NOMO-1 treated with DMSO at 0.1 percent for 48 hours (cell line): Measurements from ENCODE around the gene C16orf96.
A peak's percentile ranks its signal among the peaks of the same experiment; 100 is the strongest.

Source experiments
- DNase-seq: peaks from one replicate; lab custom pipeline; 2025; ENCODE audit not compliant: unreplicated experiment; lab: John Stamatoyannopoulos, UW

C16orf96 gene

DNA sequence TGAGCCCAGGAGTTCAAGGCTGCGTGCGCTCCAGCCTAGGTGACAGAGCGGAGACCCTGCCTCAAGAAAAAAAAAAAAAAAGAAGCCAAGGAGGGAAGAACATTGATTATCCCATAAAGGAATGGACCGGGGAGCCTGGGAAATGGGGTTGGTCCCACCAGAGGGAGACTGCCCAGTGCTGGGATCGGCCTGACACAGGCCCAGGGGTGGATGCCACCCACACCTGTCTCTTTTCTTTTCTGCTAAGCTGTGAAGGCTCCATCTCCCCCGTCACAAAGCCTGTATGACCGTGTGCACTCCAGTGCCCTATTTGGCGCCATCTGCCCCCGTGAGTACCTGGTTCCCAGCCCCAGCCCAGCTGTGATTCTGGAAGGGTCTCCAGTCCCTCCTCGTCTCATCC, 42.9 kb downstream of the C16orf96 start:
- DNase-seq = no peak

DNA sequence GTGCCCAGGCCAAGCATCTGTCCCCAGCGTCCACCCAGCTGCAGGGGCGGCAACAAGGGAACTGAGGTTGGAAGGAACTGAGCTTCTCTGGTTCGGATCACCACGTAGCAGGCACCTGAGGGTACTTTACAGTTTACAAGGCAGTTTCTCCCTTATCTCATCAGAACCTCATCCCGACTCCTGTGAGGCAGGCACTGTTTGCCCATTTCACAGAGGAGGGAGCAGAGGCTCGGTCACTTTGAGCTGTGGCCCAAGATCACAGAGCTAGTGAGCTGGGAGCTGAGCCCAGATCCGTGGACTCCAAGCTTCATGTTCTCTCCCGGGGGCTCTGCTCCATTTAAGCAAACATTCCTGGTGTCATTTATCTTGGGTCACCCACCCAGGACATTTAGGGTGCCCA, 43.4 kb downstream of the C16orf96 start:
- DNase-seq = no peak

DNA sequence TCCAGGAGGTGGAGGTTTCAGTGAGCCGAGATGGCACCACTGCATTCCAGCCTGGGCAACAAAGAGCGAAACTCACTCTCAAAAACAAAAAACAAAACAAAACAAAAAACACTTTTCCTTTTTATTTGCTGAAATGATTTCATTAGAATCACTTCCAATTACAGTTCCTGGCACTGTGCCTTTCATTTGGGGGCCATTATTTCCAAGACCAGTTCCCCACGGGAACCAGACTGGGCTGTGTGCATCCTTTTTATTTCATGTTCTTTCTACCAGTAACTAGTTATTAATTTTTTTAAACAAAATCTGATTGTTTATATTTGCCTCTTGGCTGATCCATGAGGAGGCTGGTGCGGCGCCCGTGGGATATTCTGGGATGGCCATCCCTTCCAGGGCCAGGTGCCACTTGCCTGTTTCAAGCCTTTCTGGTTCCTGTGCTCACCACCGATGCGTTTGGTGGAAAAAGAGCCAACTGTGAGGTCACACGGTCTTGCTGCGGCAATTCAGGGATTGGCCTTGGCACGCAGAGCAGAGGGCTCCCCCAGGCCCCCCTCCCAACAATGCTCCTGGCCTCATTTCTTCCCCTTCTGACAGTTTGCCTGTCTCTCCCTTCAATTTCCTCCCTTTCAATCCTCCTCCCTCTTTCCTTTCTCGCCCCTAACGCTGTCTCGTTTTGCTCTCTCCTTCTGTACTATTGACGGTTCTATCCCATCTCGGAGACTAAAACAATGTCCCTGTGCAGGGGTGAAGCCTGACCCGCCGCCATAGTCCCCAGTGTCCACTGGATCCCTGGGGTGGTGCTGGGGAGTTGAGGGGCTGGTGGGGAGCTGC, 45.1 kb downstream of the C16orf96 start:
- DNase-seq = no peak

DNA sequence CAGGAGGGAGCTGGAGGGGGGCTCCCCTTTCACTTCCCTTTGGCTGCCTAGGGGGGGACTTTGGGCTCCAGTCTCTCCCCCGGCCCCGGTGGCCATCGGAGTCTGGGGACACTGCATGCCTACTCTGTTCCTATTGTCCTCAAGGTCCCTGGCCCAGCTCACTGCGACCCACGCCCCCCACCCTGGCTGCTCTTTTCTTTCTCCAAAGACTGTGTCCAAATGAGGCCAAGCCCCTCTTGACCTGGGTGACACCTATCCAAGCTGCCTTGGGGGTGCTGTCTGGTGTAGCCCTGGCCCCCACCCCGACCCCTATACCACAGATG, 45.7 kb downstream of the C16orf96 start:
- DNase-seq = no peak

DNA sequence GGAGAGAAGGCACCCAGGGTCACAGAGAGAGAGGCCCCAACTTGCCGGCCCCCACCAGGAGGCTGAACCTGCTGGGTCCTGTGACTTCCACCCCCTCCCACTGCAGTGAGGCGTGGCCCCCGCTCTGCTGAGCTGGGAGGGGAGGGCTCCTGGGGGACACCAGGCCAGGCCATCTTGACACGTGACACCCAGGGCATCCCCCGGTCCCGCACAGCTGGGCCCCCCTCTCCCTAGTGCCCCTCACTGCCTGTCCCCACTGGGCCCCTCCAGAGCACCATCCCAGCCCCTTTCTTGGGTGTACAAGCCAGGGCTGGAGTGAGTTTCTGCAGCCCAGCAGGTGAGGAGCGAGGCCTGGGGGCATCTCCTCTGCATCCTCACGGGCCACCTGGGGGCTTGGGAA, 46.2 kb downstream of the C16orf96 start:
- DNase-seq = no peak

DNA sequence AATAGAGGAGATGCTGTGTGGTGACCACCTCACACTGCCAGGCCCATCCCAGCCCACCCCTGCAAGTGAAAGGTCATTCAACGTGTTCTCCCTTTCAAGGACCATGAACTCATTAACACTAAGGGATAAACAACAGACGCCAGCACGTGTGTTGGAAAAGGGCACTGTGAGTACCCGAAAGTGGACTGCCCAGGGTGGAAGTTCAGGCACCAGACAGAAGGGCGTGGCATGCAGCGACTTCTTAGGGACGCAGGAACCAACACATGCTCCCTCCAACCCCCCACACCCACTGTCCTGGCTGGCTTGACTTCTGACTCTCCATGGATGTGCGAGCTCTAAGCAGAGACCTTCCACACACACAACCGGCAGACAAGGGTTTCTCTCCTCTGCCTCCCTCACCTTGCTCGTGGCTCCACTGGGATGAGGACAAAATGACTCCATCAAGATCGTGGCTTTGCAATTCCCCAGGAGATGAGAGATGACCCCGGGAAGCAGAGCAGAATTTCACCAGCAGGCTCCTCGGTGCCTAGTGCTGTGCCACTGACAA, 47.6 kb downstream of the C16orf96 start:
- DNase-seq = no peak

DNA sequence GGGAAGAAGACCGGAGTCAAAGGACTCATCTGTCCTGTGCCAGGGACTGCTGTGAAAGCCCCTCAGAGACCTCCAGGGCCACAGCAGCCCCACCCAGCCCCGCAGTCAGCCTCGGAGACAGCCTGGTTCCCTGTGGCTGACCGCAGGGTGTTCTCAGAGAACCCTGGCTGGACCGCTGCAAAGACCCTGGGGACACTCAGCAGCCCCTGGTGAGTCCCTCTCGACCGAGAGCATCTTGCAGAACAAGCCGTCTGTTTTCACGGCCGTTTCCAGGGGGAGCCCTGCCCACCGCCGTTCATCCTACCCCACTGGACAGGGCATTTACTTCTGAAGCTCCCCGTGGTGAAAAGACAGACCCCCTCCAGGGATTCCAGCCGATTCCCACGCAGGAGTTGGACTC, 48.3 kb downstream of the C16orf96 start:
- no peak for DNase-seq

DNA sequence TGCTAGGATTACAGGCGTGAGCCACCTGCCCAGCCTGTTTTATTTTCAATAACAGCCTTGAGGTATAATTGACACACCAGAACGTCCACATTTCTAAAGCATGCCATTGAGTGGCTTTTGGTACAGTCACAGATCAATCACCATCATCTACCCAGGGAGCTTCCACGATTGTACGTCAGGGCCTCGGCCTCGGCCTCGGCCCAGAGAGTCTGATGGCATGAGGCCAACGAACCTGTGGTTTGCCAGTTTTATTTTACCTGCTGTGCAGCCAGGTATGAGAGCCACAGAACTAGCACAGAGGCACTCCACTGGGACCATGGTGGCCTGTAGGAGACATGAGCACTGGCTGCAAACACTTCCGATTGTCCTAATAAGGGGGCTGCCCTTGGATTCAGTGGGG, 50.2 kb downstream of the C16orf96 start:
- no peak for DNase-seq

DNA sequence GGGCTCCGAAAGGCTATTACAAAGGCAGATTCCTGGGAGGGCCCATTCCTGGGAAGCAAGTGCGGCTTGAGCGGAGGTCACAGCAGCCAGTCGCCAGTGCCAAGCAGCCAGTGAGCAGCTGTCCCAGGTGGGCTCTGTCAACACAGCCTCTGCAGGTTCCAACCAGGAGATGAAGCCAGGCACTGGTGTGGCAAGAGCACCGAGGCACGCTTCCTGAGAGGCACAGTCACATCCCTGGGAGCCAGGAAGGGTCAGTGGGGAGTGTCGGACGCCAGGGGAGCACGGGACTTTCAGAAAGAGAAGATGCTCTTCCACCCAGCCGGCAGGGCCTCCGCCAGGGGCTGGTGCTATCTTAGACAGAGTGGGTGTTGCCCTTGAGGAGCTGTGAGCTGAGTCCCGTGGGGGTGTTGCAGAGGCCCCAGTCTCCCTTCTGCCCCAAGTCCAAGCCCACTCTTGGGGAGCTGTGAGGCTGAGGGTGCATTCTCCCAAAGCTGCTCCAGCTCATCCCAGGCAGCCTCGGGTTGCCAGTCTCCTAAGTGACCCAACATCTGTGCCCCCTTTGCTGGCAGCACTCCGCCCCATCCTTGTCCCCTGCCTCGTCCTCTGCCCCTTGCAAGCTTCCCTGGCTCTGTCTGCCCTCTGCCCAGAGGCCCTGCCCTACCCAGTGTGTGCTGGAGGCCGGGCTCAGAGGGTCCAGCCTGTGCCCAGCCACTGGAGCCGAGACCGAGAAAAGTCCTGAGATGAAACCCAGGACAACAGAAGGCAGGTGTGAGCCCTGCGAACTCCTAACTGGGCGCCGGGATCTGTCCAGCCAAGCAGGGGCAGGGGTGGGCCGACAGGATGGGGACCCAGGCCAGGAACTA, 51.9 kb downstream of the C16orf96 start:
- no peak for DNase-seq

DNA sequence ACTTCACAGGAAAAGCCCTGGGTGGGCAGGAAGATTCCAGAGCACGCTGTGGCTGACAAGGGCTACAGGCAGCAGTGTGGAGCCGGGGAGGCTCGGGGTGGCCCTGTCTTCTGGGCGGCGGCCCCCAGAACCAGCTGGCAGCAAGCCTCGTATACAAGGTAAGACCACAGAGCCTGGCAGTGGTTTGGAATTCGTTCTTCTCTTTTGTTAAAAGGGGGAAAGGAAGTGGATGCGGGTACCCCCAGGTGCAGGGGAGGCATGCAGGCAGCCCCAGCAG, 52.5 kb downstream of the C16orf96 start:
- DNase-seq = no peak

DNA sequence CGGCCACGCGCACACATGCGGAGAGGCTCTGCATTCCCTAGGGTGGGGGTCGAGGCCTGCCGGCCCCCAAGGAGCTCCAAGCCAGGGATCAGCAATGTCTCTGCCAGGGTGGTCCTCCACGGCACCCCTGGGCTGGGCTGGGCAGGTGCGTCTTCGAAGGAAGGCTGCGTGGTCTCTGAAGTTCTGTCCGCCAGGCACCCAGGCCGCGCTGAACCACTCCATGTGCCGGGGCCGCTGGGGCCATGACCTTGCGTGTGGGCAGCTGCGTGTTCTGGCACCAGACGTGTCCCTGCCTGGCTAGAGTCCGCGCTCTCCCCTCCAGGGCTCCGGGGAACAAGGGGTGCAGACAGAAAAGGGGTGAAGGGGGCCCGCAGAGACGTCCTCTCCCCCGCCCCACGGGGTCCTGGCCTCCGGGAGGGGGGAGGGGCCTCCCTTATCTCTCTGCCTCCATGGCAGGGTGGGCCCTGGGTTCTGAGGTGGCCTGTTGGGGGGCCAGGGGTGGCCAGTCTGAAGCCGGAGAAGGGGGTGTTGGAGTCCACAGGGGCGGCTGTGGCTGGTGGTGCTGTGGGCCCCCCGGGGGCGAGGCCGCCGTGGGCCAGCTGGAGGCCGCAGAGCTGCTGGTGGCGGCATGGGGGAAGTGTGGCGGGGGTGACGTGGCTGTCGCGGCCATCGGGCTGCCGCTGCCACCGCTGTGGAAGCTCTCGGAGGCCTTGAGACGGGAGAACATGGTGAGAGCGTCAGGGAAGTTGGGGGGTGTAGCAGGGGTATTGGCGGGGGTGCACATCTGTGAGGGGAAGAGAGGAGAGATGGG, 53.3 kb downstream of the C16orf96 start:
- no peak for DNase-seq

DNA sequence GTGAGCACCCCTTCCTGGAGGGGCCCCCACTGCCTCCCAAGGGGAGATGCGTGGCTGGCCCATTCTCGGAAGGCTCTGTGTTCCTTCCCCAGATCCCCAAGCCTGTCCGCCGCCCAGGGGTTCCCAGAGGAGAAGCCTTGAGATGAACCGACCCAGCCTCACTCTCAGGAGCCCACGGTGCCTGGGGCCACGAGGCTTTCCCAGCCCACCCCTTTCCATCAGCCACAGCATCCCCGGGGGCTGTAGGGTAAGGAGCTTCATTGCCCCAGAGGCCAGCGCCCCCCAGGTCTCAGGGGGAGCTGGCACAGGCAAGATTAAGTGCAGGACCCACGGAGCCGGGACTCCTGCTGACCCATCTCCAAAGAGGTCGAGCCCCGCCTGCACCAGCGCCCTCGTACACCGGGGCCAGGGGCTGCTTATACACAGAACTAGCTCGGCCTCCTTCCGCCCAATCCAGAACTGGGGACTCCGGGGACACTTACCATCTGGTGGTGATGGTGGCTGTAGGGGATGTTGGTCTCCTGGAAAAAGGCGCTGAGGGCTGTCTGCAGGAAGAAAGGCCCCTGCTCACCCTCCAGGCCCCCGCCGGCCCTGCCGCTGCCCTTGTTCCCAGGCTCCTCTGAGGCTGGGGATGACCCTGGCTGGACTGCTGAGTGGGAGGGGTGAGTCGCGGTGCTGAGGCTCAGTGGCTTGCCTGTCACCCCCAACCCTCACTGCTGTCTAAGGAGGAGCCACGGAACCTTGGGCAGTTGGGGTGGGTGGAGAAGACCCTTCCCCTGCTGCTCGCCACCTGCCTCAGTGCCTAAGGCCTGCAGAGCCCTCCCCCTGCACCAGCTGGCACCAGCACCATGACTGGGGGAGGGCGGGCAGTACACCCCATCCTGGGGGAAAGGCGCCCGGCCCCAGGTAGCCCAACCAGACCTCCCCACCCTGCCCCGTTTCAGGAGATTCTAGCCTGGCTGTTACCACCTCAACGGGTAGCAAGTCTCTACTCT, 54.2 kb downstream of the C16orf96 start:
- DNase-seq = no peak

DNA sequence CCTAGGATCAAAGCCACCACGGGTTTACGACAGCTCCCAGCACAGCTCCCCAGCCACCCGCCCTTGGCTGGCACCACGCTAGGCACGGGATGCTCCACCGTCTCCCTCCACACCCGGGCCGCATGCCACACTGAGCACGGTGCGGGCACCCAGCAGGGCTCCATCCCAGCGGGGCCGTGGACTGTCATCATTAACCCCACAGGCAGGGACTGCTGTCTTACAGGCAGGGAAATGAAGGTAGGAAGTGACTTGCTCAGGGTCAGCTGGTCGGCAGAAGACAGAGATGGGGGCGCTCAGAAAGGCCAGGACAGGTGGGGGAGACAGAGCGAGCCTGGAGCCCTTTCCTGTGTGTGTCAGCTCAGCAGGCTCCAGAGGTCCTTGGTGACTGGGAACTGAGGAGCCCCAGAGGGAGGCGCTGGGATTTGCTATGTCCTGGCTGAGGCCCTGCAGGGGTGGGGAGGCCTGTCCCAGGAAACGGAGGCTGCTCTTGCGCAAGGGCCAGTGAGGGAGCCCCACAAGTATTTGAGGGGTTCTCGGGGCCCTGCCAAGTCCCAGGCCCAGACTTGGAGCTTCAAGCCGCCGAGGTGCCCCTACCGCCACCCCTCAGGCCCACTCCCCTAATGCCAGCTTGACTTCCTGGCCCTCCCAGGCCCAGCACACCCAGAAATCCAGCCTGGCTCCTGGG, 55.3 kb downstream of the C16orf96 start:
- no peak for DNase-seq

DNA sequence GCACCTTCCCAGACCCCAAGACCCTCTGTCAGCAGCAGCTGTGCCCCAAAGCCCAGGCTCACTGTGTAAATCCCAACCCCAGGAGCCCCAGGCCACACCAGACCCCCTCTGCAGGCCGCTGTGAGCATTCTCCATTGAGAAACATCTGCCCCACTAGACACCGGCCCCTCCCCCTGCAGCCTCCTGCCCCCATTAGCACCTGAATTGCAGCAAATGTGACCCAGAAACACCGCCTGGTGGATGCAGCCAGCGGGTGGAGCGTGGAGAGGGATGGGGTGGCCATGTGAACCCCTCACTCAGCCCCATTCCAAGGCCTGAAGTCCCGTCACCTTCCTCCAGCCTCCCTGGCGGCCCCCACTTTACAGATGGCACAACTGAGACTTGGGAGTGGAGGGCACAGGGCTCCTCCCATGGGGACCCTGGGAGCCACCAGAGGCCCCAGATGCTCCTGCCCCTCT, 56.4 kb downstream of the C16orf96 start:
- no peak for DNase-seq

DNA sequence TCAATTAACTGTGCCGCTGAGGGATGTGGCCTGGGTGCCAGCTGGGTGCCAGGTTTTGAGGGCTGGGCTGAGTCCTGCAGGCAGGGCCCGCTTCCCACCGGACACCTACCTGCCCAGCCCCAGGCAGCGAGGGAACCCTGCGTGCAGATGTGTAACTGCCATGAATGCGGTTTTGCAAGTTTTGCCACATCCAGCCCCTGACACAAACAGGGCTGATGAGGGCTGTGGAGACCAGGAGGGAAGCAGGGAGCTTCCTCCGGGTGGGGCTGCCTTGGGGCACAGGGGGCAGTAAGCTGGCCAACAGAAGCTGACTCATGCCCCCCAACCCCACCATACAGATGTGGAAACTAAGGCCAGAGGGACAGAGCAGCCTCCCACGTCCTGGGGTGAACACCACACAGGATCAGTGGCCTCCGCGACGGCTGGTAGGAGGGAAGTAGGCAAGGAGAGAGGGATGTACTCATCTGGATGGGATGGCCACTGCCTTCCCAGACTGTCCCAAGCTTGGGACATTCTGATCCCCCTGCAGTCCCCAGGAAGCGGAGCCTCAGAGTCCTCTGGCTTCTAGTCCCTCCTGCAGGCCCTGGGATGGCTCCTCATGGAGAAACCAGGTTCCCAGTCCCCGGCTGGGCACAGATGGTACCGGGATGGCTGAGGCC, 57.0 kb downstream of the C16orf96 start:
- no peak for DNase-seq

DNA sequence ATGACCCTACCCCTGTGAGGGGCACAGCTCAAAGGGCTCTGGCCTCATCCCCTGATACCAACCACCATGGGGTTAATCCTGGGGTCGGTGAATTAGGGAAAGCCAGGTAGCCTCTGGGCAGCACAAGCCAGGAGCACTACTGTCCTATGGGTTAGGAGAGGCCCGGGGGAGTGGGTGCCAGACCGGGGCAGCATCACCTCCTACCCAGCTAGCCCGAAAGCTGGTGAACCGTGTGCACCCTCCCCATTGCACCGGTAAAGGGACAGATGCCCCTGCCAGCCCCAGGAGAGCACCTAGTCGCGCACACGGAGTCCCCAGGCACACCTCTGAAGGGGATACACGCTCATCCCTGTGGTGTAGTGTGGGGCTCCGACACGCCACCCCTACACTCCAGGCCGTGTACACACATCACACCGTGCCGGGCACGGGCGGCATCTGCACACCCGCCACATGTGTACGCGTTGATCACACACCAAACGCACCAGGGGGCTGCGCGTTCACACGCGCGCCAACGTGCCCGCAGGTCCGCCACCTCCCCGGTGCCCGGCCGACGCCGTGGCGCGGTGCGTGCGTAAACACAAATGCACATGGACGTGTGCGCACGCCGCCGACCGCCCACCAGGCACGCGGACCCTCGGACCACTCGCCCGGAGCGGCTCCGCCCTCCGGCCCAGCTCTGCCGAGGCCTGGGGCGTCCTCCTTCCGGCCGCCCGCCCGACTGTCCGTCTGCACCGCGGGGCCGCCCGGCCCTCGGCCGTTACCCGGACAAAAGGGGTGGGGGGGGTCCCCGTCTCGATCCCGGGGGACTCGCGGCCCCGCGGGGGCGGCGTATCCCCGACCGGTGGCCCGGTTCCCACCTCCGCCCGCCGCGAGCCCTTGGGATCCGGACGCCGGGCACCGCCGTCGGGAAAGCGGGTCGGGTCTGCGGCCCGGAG, 57.8 kb downstream of the C16orf96 start:
- DNase-seq = no peak

DNA sequence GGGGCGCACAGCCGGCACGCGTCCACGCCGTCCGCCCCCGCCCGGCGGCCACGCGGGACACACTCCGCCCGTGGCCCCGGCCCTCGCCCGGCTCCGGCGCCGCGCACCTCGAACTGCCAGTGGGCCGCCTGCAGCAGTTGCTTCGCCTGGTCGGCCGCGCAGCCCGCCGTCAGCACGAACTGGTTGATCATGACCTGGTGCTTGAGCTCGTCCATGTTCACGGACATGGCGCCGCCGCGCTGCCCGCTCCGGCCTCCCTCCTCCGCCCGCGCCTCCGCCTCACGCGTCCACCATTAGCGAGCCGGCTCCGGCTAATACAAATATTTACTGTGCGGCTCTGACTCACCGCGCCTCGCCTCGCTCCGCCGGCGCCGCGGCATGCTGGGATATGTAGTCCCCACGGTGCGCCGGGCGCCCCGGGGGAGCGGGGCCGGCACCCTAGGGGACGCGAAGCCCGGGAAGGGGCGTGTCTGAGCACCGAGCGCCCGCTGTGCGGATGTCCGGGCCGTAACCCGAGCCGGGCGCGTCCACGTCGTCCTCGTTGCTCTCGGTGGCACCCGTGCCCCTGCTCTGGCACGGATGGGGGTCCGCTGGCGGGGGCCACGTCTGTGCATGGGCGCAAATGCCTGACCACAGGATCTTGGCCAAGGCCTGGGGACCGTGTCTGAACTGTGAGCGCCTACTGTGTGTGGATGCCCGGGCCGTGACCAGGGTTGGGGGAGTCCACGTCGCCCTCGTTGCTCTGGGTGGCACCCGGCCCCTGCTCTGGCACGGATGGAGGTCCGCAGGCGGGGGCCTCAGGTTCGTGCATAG, 58.6 kb downstream of the C16orf96 start, which contains the start of gene UBALD1:
Gene UBALD1, minus strand, starts transcription at position 318 of the 813 bp plus-strand sequence. Its CDS starts 91 bp downstream, at position 227.
- peak; percentile 74 for DNase-seq
